Astrocyte of the hippocampus (primary cell): ENCODE data around the gene ITGA7.

Source experiments
- DNase-seq: peaks from one replicate; pipeline ENCODE4 v3.0.0; 2011; ENCODE audit warnings: low read depth, low spot score

ITGA7 gene

GRCh38 chr12:55707841-55708694 lies at the start of gene ITGA7:
Gene ITGA7, minus strand, starts transcription at chr12:55707904. Its CDS starts 222 bp downstream, at chr12:55707682.
- peak; percentile 83 for DNase-seq

GRCh38 chr12:55755246-55755645 lies 47.5 kb upstream of the ITGA7 start:
- peak; percentile 13 for DNase-seq

GRCh38 chr12:55748230-55748993 lies 40.7 kb upstream of the ITGA7 start:
- DNase-seq = no peak

- DNase-seq = no peak
These were observed 39.2 kb upstream of the ITGA7 start for GRCh38 chr12:55746913-55747231.

- peak; percentile 23 for DNase-seq
These were observed 38.6 kb upstream of the ITGA7 start for GRCh38 chr12:55746174-55746912.

- peak; percentile 48 for DNase-seq
These were observed 37.9 kb upstream of the ITGA7 start for GRCh38 chr12:55745361-55746173.

- peak; percentile 44 for DNase-seq
These were observed 36.8 kb upstream of the ITGA7 start for GRCh38 chr12:55744340-55745030.

GRCh38 chr12:55743406-55744339 lies 36.0 kb upstream of the ITGA7 start:
- peak; percentile 86 for DNase-seq

GRCh38 chr12:55742719-55743405 lies 35.2 kb upstream of the ITGA7 start, which contains the start of gene GDF11:
Gene GDF11, plus strand, starts transcription at chr12:55743122. Its CDS starts 195 bp downstream, at chr12:55743317.
- peak; percentile 92 for DNase-seq

GRCh38 chr12:55741931-55742680 lies 34.4 kb upstream of the ITGA7 start:
- DNase-seq = no peak

- no peak for DNase-seq
These were observed 31.3 kb upstream of the ITGA7 start for GRCh38 chr12:55739025-55739378.

GRCh38 chr12:55738123-55739024 lies 30.7 kb upstream of the ITGA7 start:
- DNase-seq = peak; percentile 93

- peak; percentile 29 for DNase-seq
These were observed 29.9 kb upstream of the ITGA7 start for GRCh38 chr12:55737581-55738122.

GRCh38 chr12:55736780-55737580 lies 29.3 kb upstream of the ITGA7 start:
- DNase-seq = peak; percentile 84

- no peak for DNase-seq
These were observed 28.4 kb upstream of the ITGA7 start for GRCh38 chr12:55736076-55736475.

- no peak for DNase-seq
These were observed 26.9 kb upstream of the ITGA7 start for GRCh38 chr12:55734595-55734994.
